BLaER1 treated with 17β-estradiol and CSF1 and Interleukin-3, amounts not matched to agents 10 nM and 100 nM (cell line): ENCODE results near the gene NOS3.

Experiments used
- H3K27ac ChIP-seq, 11 experiments: shearing (Covaris generic); formaldehyde crosslinking; 2 replicates each; pipeline ENCODE4 v1.8.1; 2022
- H3K27me3 ChIP-seq, 11 experiments: shearing (Covaris generic); formaldehyde crosslinking; 2 replicates each; pipeline ENCODE4 v1.8.1; 2022
- H3K36me3 ChIP-seq, 11 experiments: shearing (Covaris generic); formaldehyde crosslinking; 2 replicates each; pipeline ENCODE4 v1.8.1; 2022
- H3K4me1 ChIP-seq, 10 experiments: shearing (Covaris generic); formaldehyde crosslinking; 2 replicates each; pipeline ENCODE4 v1.8.1; 2022
- H3K4me2 ChIP-seq, 11 experiments: shearing (Covaris generic); formaldehyde crosslinking; 2 replicates each; pipeline ENCODE4 v1.8.1; 2022
- H3K4me3 ChIP-seq, 10 experiments: shearing (Covaris generic); formaldehyde crosslinking; 2 replicates each; pipeline ENCODE4 v1.8.1; 2022
- H3K9ac ChIP-seq, 11 experiments: shearing (Covaris generic); formaldehyde crosslinking; 2 replicates each; pipeline ENCODE4 v1.8.1; 2022
- H3K9me3 ChIP-seq, 11 experiments: shearing (Covaris generic); formaldehyde crosslinking; replicated peaks in 1 of 11; 2 replicates each; pipeline ENCODE4 v1.8.1; 2022
- H4K20me1 ChIP-seq, 11 experiments: shearing (Covaris generic); formaldehyde crosslinking; 2 replicates each; pipeline ENCODE4 v1.8.1; 2022
- Cebpa-rat ChIP-seq, 11 experiments: shearing (Covaris generic); IDR thresholded peaks; 2 replicates each; pipeline ENCODE4 v1.8.1; 2022

The NOS3 gene

GRCh38 chr7:151061213-151062110, 70.6 kb downstream of the NOS3 start:
- Histone ChIP-seq H4K20me1 (peaks cover 22 to 63% (median 40%) of the 10 kb centered on the region in 11 experiments; a peak in 20 of 22 replicates), H3K36me3 (peaks cover 26 to 48% (median 43%) of the 10 kb centered on the region in 11 experiments), H3K4me1 (peaks cover 36 to 44% (median 41%) of the 10 kb centered on the region in 10 experiments), H3K9me3 (no peaks in the 10 kb centered on the region), H3K27ac (peak overlapping the region; percentile 12 to 89 (median 81); a peak in 20 of 22 replicates), H3K4me2 (peak overlapping the region; percentile 87 to 100 (median 97)), H3K9ac (peak overlapping the region; percentile 79 to 88 (median 85)), H3K27me3 (no peaks in the 10 kb centered on the region), H3K4me3 (peak overlapping the region; percentile 76 to 97 (median 88))
- TF ChIP-seq Cebpa-rat (IDR thresholded peaks at IDR 0.05): no peak

- H3K27me3 ChIP-seq: no peaks in the 10 kb centered on the region
- peaks cover 22 to 69% (median 43%) of the 10 kb centered on the region in 11 experiments; a peak in 20 of 22 replicates for H4K20me1 ChIP-seq
- TF ChIP-seq Cebpa-rat (IDR thresholded peaks at IDR 0.05): no peak
- peak overlapping the region in 3 of 11 experiments; percentile 60 to 88 (median 84); a peak in 5 of 22 replicates for H3K27ac ChIP-seq
- peak overlapping the region in 2 of 10 experiments; percentile 93; a peak in 3 of 20 replicates for H3K4me3 ChIP-seq
- peaks cover 32 to 54% (median 49%) of the 10 kb centered on the region in 11 experiments for H3K36me3 ChIP-seq
- H3K9me3 ChIP-seq: no peaks in the 10 kb centered on the region
- peak overlapping the region in 7 of 11 experiments; percentile 84 to 88 (median 88); a peak in 6 of 22 replicates for H3K9ac ChIP-seq
- H3K4me1 ChIP-seq: peaks cover 30 to 38% (median 35%) of the 10 kb centered on the region in 10 experiments
- peak overlapping the region; percentile 87 to 100 (median 97); a peak in 18 of 22 replicates for H3K4me2 ChIP-seq
These were observed 71.2 kb downstream of the NOS3 start for GRCh38 chr7:151062111-151062398.

GRCh38 chr7:151062399-151063211, 71.8 kb downstream of the NOS3 start:
- TF ChIP-seq Cebpa-rat (IDR thresholded peaks at IDR 0.05): no peak
- Histone ChIP-seq H3K4me2 (peak overlapping the region in 3 of 11 experiments; percentile 98 to 100 (median 99); a peak in 4 of 22 replicates), H3K4me1 (peaks cover 28 to 34% (median 31%) of the 10 kb centered on the region in 10 experiments), H4K20me1 (peaks cover 22 to 74% (median 44%) of the 10 kb centered on the region in 11 experiments; a peak in 20 of 22 replicates), H3K4me3 (no peak overlapping the region), H3K27ac (peak overlapping the region in 2 of 11 experiments; percentile 18 to 23; a peak in 1 of 22 replicates), H3K36me3 (peaks cover 37 to 59% (median 55%) of the 10 kb centered on the region in 11 experiments), H3K27me3 (no peaks in the 10 kb centered on the region), H3K9me3 (no peaks in the 10 kb centered on the region), H3K9ac (no peak overlapping the region)

GRCh38 chr7:151063212-151063561, 72.4 kb downstream of the NOS3 start:
- no peak overlapping the region for H3K27ac ChIP-seq
- peaks cover 22 to 79% (median 46%) of the 10 kb centered on the region in 11 experiments; a peak in 20 of 22 replicates for H4K20me1 ChIP-seq
- no peak overlapping the region for H3K4me2 ChIP-seq
- H3K4me1 ChIP-seq: peaks cover 28 to 34% (median 31%) of the 10 kb centered on the region in 10 experiments
- H3K27me3 ChIP-seq: no peaks in the 10 kb centered on the region
- H3K4me3 ChIP-seq: no peak overlapping the region
- no peak for TF ChIP-seq Cebpa-rat (IDR thresholded peaks at IDR 0.05)
- H3K9me3 ChIP-seq: no peaks in the 10 kb centered on the region
- H3K36me3 ChIP-seq: peaks cover 43 to 65% (median 61%) of the 10 kb centered on the region in 11 experiments
- H3K9ac ChIP-seq: 0 out of 22 replicates have a peak overlapping the region, but pooled peaks of 1 of the 11 experiments have one; percentile 19
